DND-41 (cell line): ENCODE data around the gene ROCK2.

Source experiments
- ATAC-seq: fragments of 200-7000 bp; cut with Tn5 transposase; 3 replicates; pipeline ENCODE4 v1.9.1; 2021; ENCODE audit warnings: low read depth; ENCODE audit not compliant: insufficient read depth
- DNase-seq: peaks from one replicate; pipeline ENCODE4 v3.0.0-alpha.2; 2020
- H2AFZ ChIP-seq: 2 replicates; pipeline ENCODE4 v1.6.0; 2012; ENCODE audit warnings: low read depth, low read length
- H3K27ac ChIP-seq: 2 replicates; pipeline ENCODE4 v1.5.1; 2012; ENCODE audit warnings: low read length, inconsistent platforms
- H3K27me3 ChIP-seq: fragments of 200-600 bp; sonication (generic); 2 replicates; pipeline ENCODE4 v1.6.0; 2012; ENCODE audit warnings: low read length, mild to moderate bottlenecking, inconsistent platforms; ENCODE audit not compliant: insufficient read depth, poor library complexity
- H3K36me3 ChIP-seq: 2 replicates; pipeline ENCODE4 v1.5.1; 2012; ENCODE audit warnings: low read length, inconsistent platforms; ENCODE audit not compliant: insufficient read depth
- H3K4me1 ChIP-seq: 2 replicates; pipeline ENCODE4 v1.5.1; 2012; ENCODE audit warnings: mild to moderate bottlenecking, low read length; ENCODE audit not compliant: insufficient read depth
- H3K4me2 ChIP-seq: 2 replicates; pipeline ENCODE4 v1.6.0; 2012; ENCODE audit warnings: mild to moderate bottlenecking, moderate library complexity, low read length, inconsistent platforms; ENCODE audit not compliant: insufficient read depth
- H3K4me3 ChIP-seq, 2 experiments: fragments of 200-600 bp in 1 of 2; shearing (Covaris generic) in 1 of 2; 2 replicates each; pipeline ENCODE4 v1.5.1; 2012 to 2016; ENCODE audit warnings: inconsistent platforms in 2 of 2, low read length in 2 of 2, mild to moderate bottlenecking in 2 of 2, low read depth in 1 of 2, moderate library complexity in 1 of 2
- H3K79me2 ChIP-seq: 2 replicates; pipeline ENCODE4 v1.6.0; 2012; ENCODE audit warnings: low read length, inconsistent platforms; ENCODE audit not compliant: insufficient read depth
- H3K9ac ChIP-seq: 2 replicates; pipeline ENCODE4 v1.6.0; 2012; ENCODE audit warnings: low read depth, mild to moderate bottlenecking, inconsistent platforms, low read length, moderate library complexity
- H3K9me3 ChIP-seq: 2 replicates; pipeline ENCODE4 v1.5.1; 2012; ENCODE audit warnings: low read length, moderate library complexity, mild to moderate bottlenecking, inconsistent platforms; ENCODE audit not compliant: insufficient read depth, severe bottlenecking
- H4K20me1 ChIP-seq: 2 replicates; pipeline ENCODE4 v1.6.0; 2012; ENCODE audit warnings: low read length; ENCODE audit not compliant: insufficient read depth
- CTCF ChIP-seq: IDR thresholded peaks from 2 replicates; pipeline ENCODE4 v1.5.1; 2012; ENCODE audit warnings: borderline replicate concordance, low read length, moderate library complexity, mild to moderate bottlenecking; ENCODE audit not compliant: poor library complexity, severe bottlenecking; ENCODE audit errors: extremely low read depth
- EZH2 ChIP-seq: IDR thresholded peaks from 3 replicates; pipeline ENCODE4 v1.6.1; 2012; ENCODE audit warnings: borderline replicate concordance, low read depth, mild to moderate bottlenecking, moderate library complexity, low read length, inconsistent platforms; ENCODE audit not compliant: severe bottlenecking

The ROCK2 gene

DNA sequence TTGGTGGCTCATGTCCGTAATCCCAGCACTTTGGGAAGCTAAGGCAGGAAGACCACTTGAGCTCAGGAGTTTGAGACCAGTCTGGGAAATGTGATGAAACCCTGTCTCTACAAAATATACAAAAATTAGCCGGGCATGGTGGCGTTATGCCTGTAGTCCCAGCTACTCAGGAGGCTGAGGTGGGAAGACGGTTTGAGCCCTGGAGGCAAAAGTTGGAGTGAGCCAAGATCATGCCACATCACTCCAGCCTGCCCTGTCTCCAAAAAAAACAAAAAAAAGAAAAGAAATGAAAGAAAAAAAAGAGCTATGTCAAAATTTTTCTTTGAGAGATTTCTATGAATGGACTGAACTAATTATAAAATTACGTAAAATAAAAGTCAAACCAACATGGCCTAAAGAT lies 34.7 kb downstream of the ROCK2 start:
- Histone ChIP-seq H3K36me3 (no peaks in the 10 kb centered on the region), H4K20me1 (peaks cover 53% of the 10 kb centered on the region), H3K9me3 (no peaks in the 10 kb centered on the region), H3K4me2 (no peak overlapping the region), H3K27ac (no peak overlapping the region), H3K79me2 (peaks cover 90% of the 10 kb centered on the region), H2AFZ (no peak overlapping the region), H3K9ac (no peak overlapping the region), H3K4me1 (no peaks in the 10 kb centered on the region), H3K27me3 (no peaks in the 10 kb centered on the region), H3K4me3 (no peak overlapping the region)
- no peak for DNase-seq
- TF ChIP-seq CTCF: no peak
- no peak for TF ChIP-seq EZH2
- no peak for ATAC-seq

DNA sequence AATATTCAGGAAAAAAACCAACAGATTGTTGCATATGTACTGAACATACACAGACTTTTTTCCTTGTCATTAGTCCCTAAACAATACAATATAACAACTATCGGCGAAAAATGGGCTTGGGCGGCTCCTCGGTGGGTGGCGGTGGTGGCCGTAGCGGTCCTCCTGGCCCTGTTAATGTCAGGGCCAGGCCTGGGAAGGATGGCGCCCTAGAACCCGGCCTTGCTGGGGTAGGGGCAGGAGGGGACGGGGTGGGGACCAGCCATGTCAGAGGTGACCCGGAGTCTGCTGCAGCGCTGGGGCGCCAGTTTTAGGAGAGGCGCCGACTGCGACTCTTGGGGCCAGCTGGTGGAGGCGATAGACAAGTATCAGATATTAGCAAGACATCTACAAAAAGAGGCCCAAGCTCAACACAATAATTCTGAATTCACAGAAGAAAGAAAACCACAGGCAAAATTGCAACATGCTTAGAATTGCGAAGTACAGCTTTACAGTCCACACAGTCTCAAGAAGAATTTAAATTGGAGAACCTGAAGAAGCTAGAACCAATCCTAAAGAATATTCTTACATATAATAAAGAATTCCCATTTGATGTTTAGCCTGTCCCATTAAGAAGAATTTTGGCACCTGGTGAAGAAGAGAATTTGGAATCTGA lies 36.5 kb downstream of the ROCK2 start:
- Histone ChIP-seq H3K27me3 (no peaks in the 10 kb centered on the region), H3K9ac (no peak overlapping the region), H3K9me3 (no peaks in the 10 kb centered on the region), H3K79me2 (peaks cover 88% of the 10 kb centered on the region), H3K4me1 (no peaks in the 10 kb centered on the region), H3K4me3 (no peak overlapping the region), H4K20me1 (peaks cover 58% of the 10 kb centered on the region), H3K4me2 (no peak overlapping the region), H2AFZ (no peak overlapping the region), H3K36me3 (no peaks in the 10 kb centered on the region), H3K27ac (no peak overlapping the region)
- ATAC-seq (no peak), DNase-seq (no peak)
- TF ChIP-seq CTCF (no peak), EZH2 (no peak)

DNA sequence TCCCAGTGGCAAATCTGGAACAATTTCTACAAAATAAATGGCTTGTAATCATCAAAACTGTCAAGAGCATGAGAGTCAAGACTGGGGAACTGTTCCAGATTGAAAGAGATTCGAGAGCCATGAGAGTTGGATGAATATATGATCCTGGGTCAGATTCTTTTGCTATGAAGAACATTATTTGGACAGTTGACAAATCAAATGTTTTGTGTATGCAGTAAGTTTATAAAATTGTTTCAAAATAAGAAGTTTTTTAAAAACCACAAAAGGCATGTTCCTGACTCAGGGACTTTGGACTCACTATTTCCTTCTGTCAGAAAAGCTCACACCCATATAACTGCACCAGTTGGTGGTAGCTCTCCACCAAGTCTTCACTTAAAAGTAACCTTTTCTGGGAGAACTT lies 38.5 kb downstream of the ROCK2 start:
- Histone ChIP-seq H3K27ac (no peak overlapping the region), H3K4me2 (no peak overlapping the region), H4K20me1 (peaks cover 44% of the 10 kb centered on the region), H3K4me3 (no peak overlapping the region), H3K9me3 (no peaks in the 10 kb centered on the region), H2AFZ (no peak overlapping the region), H3K4me1 (no peaks in the 10 kb centered on the region), H3K79me2 (peaks cover 81% of the 10 kb centered on the region), H3K36me3 (no peaks in the 10 kb centered on the region), H3K9ac (no peak overlapping the region), H3K27me3 (no peaks in the 10 kb centered on the region)
- TF ChIP-seq EZH2 (no peak), CTCF (no peak)
- ATAC-seq: no peak
- DNase-seq: no peak
